ENCODE measurements around the gene ATP2A1.

The ATP2A1 gene

GRCh38 chr16:28846080-28846932 is 32.0 kb upstream of the ATP2A1 start, which contains the start of gene TUFM:
TUFM (minus strand) TSS chr16:28846348; CDS start chr16:28846269, 79 bp downstream.
- H3K18ac ChIP-seq (ENCODE audit: low read length) = no peak within 1 kb of the TSS
- peak; percentile 99 for DNase-seq
- peak within 1 kb of the TSS; percentile 98 for H3K56ac ChIP-seq (ENCODE audit: low read length)

GRCh38 chr16:28846933-28847273 is 31.4 kb upstream of the ATP2A1 start:
- Histone ChIP-seq H2AK5ac (ENCODE audit: low read length) (no peak overlapping the region), H2BK120ac (ENCODE audit: low read depth, low read length) (no peak overlapping the region), H3K79me1 (ENCODE audit: low read length) (peaks cover 15% of the 10 kb centered on the region), H3K9ac (ENCODE audit: low read length) (peak overlapping the region; percentile 82), H3K56ac (ENCODE audit: low read length) (peak overlapping the region; percentile 88), H2BK5ac (ENCODE audit: low read length) (no peak overlapping the region), H4K5ac (ENCODE audit: low read length) (no peak overlapping the region), H2BK15ac (replicated peaks; ENCODE audit: low read depth) (no peak overlapping the region), H3K27me3 (ENCODE audit: insufficient read depth, low read length, poor library complexity) (no peaks in the 10 kb centered on the region), H3K4ac (ENCODE audit: low read depth, low read length) (no peak overlapping the region), H3K18ac (ENCODE audit: low read length) (no peak overlapping the region), H3K23ac (ENCODE audit: low read length) (no peak overlapping the region), H3K4me1 (ENCODE audit: control insufficient read depth, low read depth, low read length) (no peaks in the 10 kb centered on the region), H4K8ac (ENCODE audit: low read depth, low read length) (no peak overlapping the region), H3K36me3 (ENCODE audit: control insufficient read depth, insufficient read depth, low read length) (peaks cover 22% of the 10 kb centered on the region), H3K4me2 (ENCODE audit: low read length) (peak overlapping the region; percentile 35), H3K79me2 (ENCODE audit: control insufficient read depth, insufficient read depth, low read length) (peaks cover 16% of the 10 kb centered on the region), H3K27ac (ENCODE audit: low read depth, low read length) (no peak overlapping the region), H3K4me3 (ENCODE audit: low read length) (peak overlapping the region; percentile 64)
- no CpG with 5 or more reads among the region's 5 CpGs for WGBS (ENCODE audit: extremely low coverage, insufficient coverage, low lambda C conversion rate)
- no peak for DNase-seq

More at GRCh38 chr16:28846080-28846932, 32.0 kb upstream of the ATP2A1 start, which contains the start of gene TUFM:
- H3K9ac ChIP-seq (ENCODE audit: low read length) = peak within 1 kb of the TSS; percentile 82
- H3K4me2 ChIP-seq (ENCODE audit: low read length) = peak within 1 kb of the TSS; percentile 88
- H3K79me2 ChIP-seq (ENCODE audit: control insufficient read depth, insufficient read depth, low read length) = peaks cover 16% of the 10 kb centered on the region
- peak within 1 kb of the TSS; percentile 48 for H2AK5ac ChIP-seq (ENCODE audit: low read length)
- H3K27ac ChIP-seq (ENCODE audit: low read depth, low read length) = no peak within 1 kb of the TSS
- WGBS (ENCODE audit: extremely low coverage, insufficient coverage, low lambda C conversion rate) = no CpG with 5 or more reads among the region's 73 CpGs
- peaks cover 22% of the 10 kb centered on the region for H3K36me3 ChIP-seq (ENCODE audit: control insufficient read depth, insufficient read depth, low read length)
- peak within 1 kb of the TSS; percentile 42 for H3K4ac ChIP-seq (ENCODE audit: low read depth, low read length)
- peak within 1 kb of the TSS; percentile 48 for H3K23ac ChIP-seq (ENCODE audit: low read length)
- no peak within 1 kb of the TSS for H2BK15ac ChIP-seq (replicated peaks; ENCODE audit: low read depth)
- no peak within 1 kb of the TSS for H2BK120ac ChIP-seq (ENCODE audit: low read depth, low read length)
- H3K79me1 ChIP-seq (ENCODE audit: low read length) = peaks cover 15% of the 10 kb centered on the region
- H3K27me3 ChIP-seq (ENCODE audit: insufficient read depth, low read length, poor library complexity) = no peaks in the 10 kb centered on the region
- peak within 1 kb of the TSS; percentile 32 for H2BK5ac ChIP-seq (ENCODE audit: low read length)
- H4K5ac ChIP-seq (ENCODE audit: low read length) = no peak within 1 kb of the TSS
- no peaks in the 10 kb centered on the region for H3K4me1 ChIP-seq (ENCODE audit: control insufficient read depth, low read depth, low read length)
- no peak within 1 kb of the TSS for H4K8ac ChIP-seq (ENCODE audit: low read depth, low read length)
- H3K4me3 ChIP-seq (ENCODE audit: low read length) = peak within 1 kb of the TSS; percentile 93

GRCh38 chr16:28858421-28858820 is 19.9 kb upstream of the ATP2A1 start:
- no peak overlapping the region for H3K4me3 ChIP-seq (ENCODE audit: low read length)
- no peak overlapping the region for H3K18ac ChIP-seq (ENCODE audit: low read length)
- H2BK15ac ChIP-seq (replicated peaks; ENCODE audit: low read depth) = no peak overlapping the region
- no peak overlapping the region for H4K8ac ChIP-seq (ENCODE audit: low read depth, low read length)
- H4K5ac ChIP-seq (ENCODE audit: low read length) = no peak overlapping the region
- H2BK120ac ChIP-seq (ENCODE audit: low read depth, low read length) = no peak overlapping the region
- H3K56ac ChIP-seq (ENCODE audit: low read length) = no peak overlapping the region
- DNase-seq = no peak
- H2AK5ac ChIP-seq (ENCODE audit: low read length) = no peak overlapping the region
- no peaks in the 10 kb centered on the region for H3K36me3 ChIP-seq (ENCODE audit: control insufficient read depth, insufficient read depth, low read length)
- no peaks in the 10 kb centered on the region for H3K79me2 ChIP-seq (ENCODE audit: control insufficient read depth, insufficient read depth, low read length)
- no peak overlapping the region for H3K27ac ChIP-seq (ENCODE audit: low read depth, low read length)
- no peak overlapping the region for H3K9ac ChIP-seq (ENCODE audit: low read length)
- H3K4me2 ChIP-seq (ENCODE audit: low read length) = no peak overlapping the region
- H3K23ac ChIP-seq (ENCODE audit: low read length) = no peak overlapping the region
- H3K4me1 ChIP-seq (ENCODE audit: control insufficient read depth, low read depth, low read length) = no peaks in the 10 kb centered on the region
- H3K79me1 ChIP-seq (ENCODE audit: low read length) = no peaks in the 10 kb centered on the region
- WGBS (ENCODE audit: extremely low coverage, insufficient coverage, low lambda C conversion rate) = no CpG with 5 or more reads among the region's 8 CpGs
- no peak overlapping the region for H3K4ac ChIP-seq (ENCODE audit: low read depth, low read length)
- no peaks in the 10 kb centered on the region for H3K27me3 ChIP-seq (ENCODE audit: insufficient read depth, low read length, poor library complexity)
- no peak overlapping the region for H2BK5ac ChIP-seq (ENCODE audit: low read length)

- no peak overlapping the region for H3K56ac ChIP-seq (ENCODE audit: low read length)
- peaks cover 4% of the 10 kb centered on the region for H3K79me2 ChIP-seq (ENCODE audit: control insufficient read depth, insufficient read depth, low read length)
- no peak overlapping the region for H3K4ac ChIP-seq (ENCODE audit: low read depth, low read length)
- peaks cover 2% of the 10 kb centered on the region for H3K79me1 ChIP-seq (ENCODE audit: low read length)
- H3K4me1 ChIP-seq (ENCODE audit: control insufficient read depth, low read depth, low read length) = no peaks in the 10 kb centered on the region
- H2BK15ac ChIP-seq (replicated peaks; ENCODE audit: low read depth) = no peak overlapping the region
- no peaks in the 10 kb centered on the region for H3K36me3 ChIP-seq (ENCODE audit: control insufficient read depth, insufficient read depth, low read length)
- no peaks in the 10 kb centered on the region for H3K27me3 ChIP-seq (ENCODE audit: insufficient read depth, low read length, poor library complexity)
- no peak overlapping the region for H3K9ac ChIP-seq (ENCODE audit: low read length)
- DNase-seq = no peak
- no peak overlapping the region for H4K8ac ChIP-seq (ENCODE audit: low read depth, low read length)
- no peak overlapping the region for H2AK5ac ChIP-seq (ENCODE audit: low read length)
- no peak overlapping the region for H3K23ac ChIP-seq (ENCODE audit: low read length)
- no peak overlapping the region for H3K18ac ChIP-seq (ENCODE audit: low read length)
- H4K5ac ChIP-seq (ENCODE audit: low read length) = no peak overlapping the region
- H3K4me2 ChIP-seq (ENCODE audit: low read length) = no peak overlapping the region
- H3K27ac ChIP-seq (ENCODE audit: low read depth, low read length) = no peak overlapping the region
- H3K4me3 ChIP-seq (ENCODE audit: low read length) = no peak overlapping the region
- no peak overlapping the region for H2BK5ac ChIP-seq (ENCODE audit: low read length)
- H2BK120ac ChIP-seq (ENCODE audit: low read depth, low read length) = no peak overlapping the region
- WGBS (ENCODE audit: extremely low coverage, insufficient coverage, low lambda C conversion rate) = no CpG with 5 or more reads among the region's 4 CpGs
Observed at GRCh38 chr16:28859326-28859725, 19.0 kb upstream of the ATP2A1 start.

GRCh38 chr16:28863929-28864793 is 14.1 kb upstream of the ATP2A1 start:
- H3K56ac ChIP-seq (ENCODE audit: low read length) = peak overlapping the region; percentile 99
- H3K27me3 ChIP-seq (ENCODE audit: insufficient read depth, low read length, poor library complexity) = no peaks in the 10 kb centered on the region
- DNase-seq = no peak
- H2BK120ac ChIP-seq (ENCODE audit: low read depth, low read length) = no peak overlapping the region
- H2BK15ac ChIP-seq (replicated peaks; ENCODE audit: low read depth) = no peak overlapping the region
- H2AK5ac ChIP-seq (ENCODE audit: low read length) = no peak overlapping the region
- H3K4me3 ChIP-seq (ENCODE audit: low read length) = peak overlapping the region; percentile 99
- no peak overlapping the region for H3K23ac ChIP-seq (ENCODE audit: low read length)
- H2BK5ac ChIP-seq (ENCODE audit: low read length) = no peak overlapping the region
- H4K8ac ChIP-seq (ENCODE audit: low read depth, low read length) = peak overlapping the region; percentile 91
- peaks cover 17% of the 10 kb centered on the region for H3K79me2 ChIP-seq (ENCODE audit: control insufficient read depth, insufficient read depth, low read length)
- peak overlapping the region; percentile 82 for H3K4me2 ChIP-seq (ENCODE audit: low read length)
- H3K79me1 ChIP-seq (ENCODE audit: low read length) = peaks cover 14% of the 10 kb centered on the region
- peaks cover 3% of the 10 kb centered on the region for H3K36me3 ChIP-seq (ENCODE audit: control insufficient read depth, insufficient read depth, low read length)
- H3K4me1 ChIP-seq (ENCODE audit: control insufficient read depth, low read depth, low read length) = no peaks in the 10 kb centered on the region
- no peak overlapping the region for H4K5ac ChIP-seq (ENCODE audit: low read length)
- H3K18ac ChIP-seq (ENCODE audit: low read length) = peak overlapping the region; percentile 65
- peak overlapping the region; percentile 95 for H3K27ac ChIP-seq (ENCODE audit: low read depth, low read length)
- no CpG with 5 or more reads among the region's 42 CpGs for WGBS (ENCODE audit: extremely low coverage, insufficient coverage, low lambda C conversion rate)
- peak overlapping the region; percentile 46 for H3K4ac ChIP-seq (ENCODE audit: low read depth, low read length)
- peak overlapping the region; percentile 94 for H3K9ac ChIP-seq (ENCODE audit: low read length)

Measured in mesendoderm (in vitro differentiated cells).